Measurements from ENCODE around the gene SCAF1. TPM values are rescaled to one million over a fixed set of nuclear protein-coding genes. Genes with fewer than 3 reads are reported as not detected.
A peak's percentile ranks its signal among the peaks of the same experiment; 100 is the strongest.

SCAF1 gene
- total and polyA plus RNA-seq, 3 donors from 2014 or later, result 51.4 to 78.1 (median 70.8) TPM

GRCh38 chr19:49690656-49691242 lies 48.7 kb downstream of the SCAF1 start, which contains the start of gene CPT1C:
Gene CPT1C (plus strand): TSS chr19:49691116. CDS start chr19:49692253, 1,137 bp downstream.
- TF ChIP-seq POLR2A (IDR thresholded peaks at IDR 0.05), result no peak
- TF ChIP-seq, protein P1, sequence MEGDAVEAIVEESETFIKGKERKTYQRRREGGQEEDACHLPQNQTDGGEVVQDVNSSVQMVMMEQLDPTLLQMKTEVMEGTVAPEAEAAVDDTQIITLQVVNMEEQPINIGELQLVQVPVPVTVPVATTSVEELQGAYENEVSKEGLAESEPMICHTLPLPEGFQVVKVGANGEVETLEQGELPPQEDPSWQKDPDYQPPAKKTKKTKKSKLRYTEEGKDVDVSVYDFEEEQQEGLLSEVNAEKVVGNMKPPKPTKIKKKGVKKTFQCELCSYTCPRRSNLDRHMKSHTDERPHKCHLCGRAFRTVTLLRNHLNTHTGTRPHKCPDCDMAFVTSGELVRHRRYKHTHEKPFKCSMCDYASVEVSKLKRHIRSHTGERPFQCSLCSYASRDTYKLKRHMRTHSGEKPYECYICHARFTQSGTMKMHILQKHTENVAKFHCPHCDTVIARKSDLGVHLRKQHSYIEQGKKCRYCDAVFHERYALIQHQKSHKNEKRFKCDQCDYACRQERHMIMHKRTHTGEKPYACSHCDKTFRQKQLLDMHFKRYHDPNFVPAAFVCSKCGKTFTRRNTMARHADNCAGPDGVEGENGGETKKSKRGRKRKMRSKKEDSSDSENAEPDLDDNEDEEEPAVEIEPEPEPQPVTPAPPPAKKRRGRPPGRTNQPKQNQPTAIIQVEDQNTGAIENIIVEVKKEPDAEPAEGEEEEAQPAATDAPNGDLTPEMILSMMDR (IDR thresholded peaks at IDR 0.05), result no peak
- intact Hi-C loops (cut with DNase I; ENCODE audit: low total_unique reads), result no loop called here

GRCh38 chr19:49691243-49692146 lies 49.5 kb downstream of the SCAF1 start:
- TF ChIP-seq POLR2A (IDR thresholded peaks at IDR 0.05), result no peak
- TF ChIP-seq, protein P1 (IDR thresholded peaks at IDR 0.05), result no peak
- H3K9me3 ChIP-seq, result no peaks in the 10 kb centered on the region
- 9 to 16% methylated on average over 34 to 39 of the region's 39 CpGs for WGBS, 2 donors
- DNase-seq, result peak; percentile 69
- H3K27me3 ChIP-seq, result no peaks in the 10 kb centered on the region
- H3K4me1 ChIP-seq, result peaks cover 16% of the 10 kb centered on the region
- intact Hi-C loops (cut with DNase I; ENCODE audit: low total_unique reads), result no loop called here
- H3K4me3 ChIP-seq, result peak overlapping the region; percentile 47 to 56
- H3K27ac ChIP-seq, result peak overlapping the region in 1 of 2 donors; percentile 84
- H3K36me3 ChIP-seq (ENCODE audit: low read depth, missing control alignments), result no peaks in the 10 kb centered on the region

More at GRCh38 chr19:49690656-49691242, 48.7 kb downstream of the SCAF1 start, which contains the start of gene CPT1C:
- peak; percentile 82 for DNase-seq
- Histone ChIP-seq H3K27me3 (no peaks in the 10 kb centered on the region), H3K4me3 (peak within 1 kb of the TSS; percentile 47 to 56), H3K36me3 (ENCODE audit: low read depth, missing control alignments) (no peaks in the 10 kb centered on the region), H3K27ac (peak within 1 kb of the TSS; percentile 45 to 84), H3K9me3 (no peaks in the 10 kb centered on the region), H3K4me1 (peaks cover 22% of the 10 kb centered on the region)
- 5 to 13% methylated on average over 31 to 38 of the region's 38 CpGs for WGBS, 2 donors

- Histone ChIP-seq H3K4me1 (peaks cover 16% of the 10 kb centered on the region), H3K9me3 (no peaks in the 10 kb centered on the region), H3K27me3 (no peaks in the 10 kb centered on the region), H3K36me3 (ENCODE audit: low read depth, missing control alignments) (no peaks in the 10 kb centered on the region), H3K4me3 (peak overlapping the region; percentile 47 to 56), H3K27ac (no peak overlapping the region)
- 45% methylated on average over 7 to 16 of the region's 16 CpGs for WGBS, 2 donors
- TF ChIP-seq POLR2A (IDR thresholded peaks at IDR 0.05), result no peak
- TF ChIP-seq, protein P1 (IDR thresholded peaks at IDR 0.05), result no peak
- no peak for DNase-seq
- intact Hi-C loops (cut with DNase I; ENCODE audit: low total_unique reads), result no loop called here
These were observed 50.1 kb downstream of the SCAF1 start for GRCh38 chr19:49692147-49692506.

- Histone ChIP-seq H3K27me3 (no peaks in the 10 kb centered on the region), H3K9me3 (no peaks in the 10 kb centered on the region), H3K4me3 (no peak overlapping the region), H3K4me1 (peaks cover 6% of the 10 kb centered on the region), H3K36me3 (ENCODE audit: low read depth, missing control alignments) (no peaks in the 10 kb centered on the region), H3K27ac (no peak overlapping the region)
- TF ChIP-seq, protein P1 (IDR thresholded peaks at IDR 0.05), result no peak
- intact Hi-C loops (cut with DNase I; ENCODE audit: low total_unique reads), result no loop called here
- no peak for DNase-seq
- WGBS, 2 donors, result 94 to 96% methylated on average over 6 of the region's 6 CpGs
These were observed 54.1 kb downstream of the SCAF1 start for GRCh38 chr19:49696115-49696514.
